ENCODE results near the gene RAB11B. TPM values are rescaled to one million over a fixed set of nuclear protein-coding genes. Genes with fewer than 3 reads are reported as not detected.

Gene RAB11B
- total and polyA plus RNA-seq, 10 of the 15 experiments (the other 5 are each of a cell fraction or from before 2014, with no cell fraction given): 0.92 to 82.5 (median 17.9) TPM

DNA sequence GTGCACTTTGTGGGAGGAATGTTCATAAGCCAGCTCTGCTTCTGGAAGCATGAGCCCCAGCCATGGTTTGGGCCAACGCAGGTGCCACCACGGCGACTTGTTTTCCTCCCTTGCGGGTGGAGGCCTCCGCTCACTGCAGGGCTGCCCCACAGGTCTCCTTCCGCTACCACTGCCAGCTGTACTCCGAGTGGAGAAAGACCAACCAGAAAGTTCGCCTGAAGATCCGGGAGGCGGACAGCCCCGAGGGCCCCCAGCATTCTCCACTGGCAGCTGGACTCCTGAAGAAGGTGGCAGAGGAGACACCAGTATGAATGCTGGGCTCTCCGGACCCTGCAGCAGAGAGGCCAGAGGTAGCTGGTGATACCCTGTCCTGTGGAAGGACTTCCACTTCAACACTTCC, 48.1 kb downstream of the RAB11B start:
- intact Hi-C loops (cut with micrococcal nuclease; ENCODE audit: unreplicated experiment): no loop called here
- no peaks in the 10 kb centered on the region for H3K36me3 ChIP-seq (ENCODE audit: control insufficient read depth in 2 of 2, insufficient read depth in 2 of 2, low read length in 1 of 2)
- H3K79me2 ChIP-seq (ENCODE audit: control insufficient read depth, insufficient read depth, low read length): no peaks in the 10 kb centered on the region
- in situ Hi-C loops (cut with MboI): no loop called here
- H3K4me2 ChIP-seq (ENCODE audit: control insufficient read depth, insufficient read depth): no peak overlapping the region
- no peaks in the 10 kb centered on the region for H3K4me1 ChIP-seq (ENCODE audit: control insufficient read depth, insufficient read depth, low read length)
- H3K4me3 ChIP-seq: no peak overlapping the region
- 95% methylated on average over 12 of the region's 12 CpGs for WGBS (ENCODE audit: insufficient coverage, insufficient replicate concordance, low lambda C conversion rate, missing lambda C conversion rate)
- no peak for DNase-seq (ENCODE audit: low read depth, low spot score)
- no peak overlapping the region for H2AFZ ChIP-seq (ENCODE audit: control insufficient read depth, low read depth, low read length)
- H3K27me3 ChIP-seq (replicated peaks in 1 of 2; ENCODE audit: control insufficient read depth in 2 of 2, insufficient read depth in 2 of 2, low read length in 1 of 2): no peaks in the 10 kb centered on the region
- H3K9me3 ChIP-seq (replicated peaks; ENCODE audit: control insufficient read depth, insufficient read depth, low read length): no peaks in the 10 kb centered on the region
- FAIRE-seq: no peak
- ATAC-seq: no peak
- ChIA-PET RAD21 (ENCODE audit: unreplicated experiment) (no interaction called here), CTCF (interaction anchor here (0.5 kb wide), 1 partner anchor 19 kb away, joined by 3 read pairs; no protein-coding TSS in a partner anchor), POLR2A (no interaction called here), SMC1A (ENCODE audit: uncharacterized antibody, unreplicated experiment) (no interaction called here)
- H4K20me1 ChIP-seq (ENCODE audit: control insufficient read depth, insufficient read depth): no peaks in the 10 kb centered on the region
- no peak overlapping the region for H3K27ac ChIP-seq (ENCODE audit: control insufficient read depth, insufficient read depth)
- no peak overlapping the region for H3K9ac ChIP-seq (ENCODE audit: control insufficient read depth, insufficient read depth, low read length)
- no TSS peak for BruUV-seq (replicated peaks)
- TF ChIP-seq HDAC6 (IDR thresholded peaks at IDR 0.05; ENCODE audit: unreplicated experiment) (no peak), LARP7 (IDR thresholded peaks at IDR 0.05) (no peak), ZNF207 (IDR thresholded peaks at IDR 0.05; ENCODE audit: borderline replicate concordance) (no peak), YBX1 (IDR thresholded peaks at IDR 0.05) (no peak), CHD2 (IDR thresholded peaks at IDR 0.05; ENCODE audit: borderline replicate concordance, low read depth, low read length) (no peak), BRCA1 (IDR thresholded peaks at IDR 0.05; ENCODE audit: low read depth, low read length) (no peak), CEBPB (IDR thresholded peaks at IDR 0.05; ENCODE audit: borderline replicate concordance in 1 of 2, low read depth in 2 of 2, low read length in 2 of 2) (no peak), ZBED1 (IDR thresholded peaks at IDR 0.05; ENCODE audit: borderline replicate concordance) (no peak), ATF7 (IDR thresholded peaks at IDR 0.05; ENCODE audit: low read depth) (no peak)
